ENCODE measurements around the gene FGF6.

DNA sequence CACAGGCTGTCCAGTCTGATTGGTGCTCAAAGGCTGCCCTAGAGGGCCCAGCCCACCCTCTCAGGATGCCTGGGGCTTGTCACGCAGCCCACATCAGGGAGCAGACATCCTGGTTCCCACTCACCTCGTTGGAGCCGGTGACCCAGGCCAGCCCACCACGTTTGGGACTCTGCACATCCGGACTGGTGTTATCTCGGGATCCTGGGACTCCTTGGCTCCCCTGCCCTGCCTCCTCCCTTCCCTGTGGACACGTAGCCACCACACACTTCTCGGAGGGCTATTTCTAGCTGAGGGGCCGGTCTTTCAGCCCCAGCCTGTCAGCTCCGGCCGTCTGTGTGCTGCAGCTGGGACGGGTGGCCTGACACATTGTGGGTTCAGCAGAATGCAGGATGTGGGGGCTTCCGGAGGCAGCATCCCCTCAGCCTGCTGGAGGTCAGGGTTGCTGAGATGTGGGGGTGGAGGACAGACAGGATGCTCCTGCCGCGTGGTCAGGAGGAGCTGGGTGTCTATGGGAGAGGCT lies 53.3 kb downstream of the FGF6 start:
- TF ChIP-seq, protein P1, sequence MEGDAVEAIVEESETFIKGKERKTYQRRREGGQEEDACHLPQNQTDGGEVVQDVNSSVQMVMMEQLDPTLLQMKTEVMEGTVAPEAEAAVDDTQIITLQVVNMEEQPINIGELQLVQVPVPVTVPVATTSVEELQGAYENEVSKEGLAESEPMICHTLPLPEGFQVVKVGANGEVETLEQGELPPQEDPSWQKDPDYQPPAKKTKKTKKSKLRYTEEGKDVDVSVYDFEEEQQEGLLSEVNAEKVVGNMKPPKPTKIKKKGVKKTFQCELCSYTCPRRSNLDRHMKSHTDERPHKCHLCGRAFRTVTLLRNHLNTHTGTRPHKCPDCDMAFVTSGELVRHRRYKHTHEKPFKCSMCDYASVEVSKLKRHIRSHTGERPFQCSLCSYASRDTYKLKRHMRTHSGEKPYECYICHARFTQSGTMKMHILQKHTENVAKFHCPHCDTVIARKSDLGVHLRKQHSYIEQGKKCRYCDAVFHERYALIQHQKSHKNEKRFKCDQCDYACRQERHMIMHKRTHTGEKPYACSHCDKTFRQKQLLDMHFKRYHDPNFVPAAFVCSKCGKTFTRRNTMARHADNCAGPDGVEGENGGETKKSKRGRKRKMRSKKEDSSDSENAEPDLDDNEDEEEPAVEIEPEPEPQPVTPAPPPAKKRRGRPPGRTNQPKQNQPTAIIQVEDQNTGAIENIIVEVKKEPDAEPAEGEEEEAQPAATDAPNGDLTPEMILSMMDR (IDR thresholded peaks at IDR 0.05; ENCODE audit: low read depth, low read length), result no peak
- no peak for TF ChIP-seq EZH2phosphoT487 (IDR thresholded peaks at IDR 0.05; ENCODE audit: low read depth)
